ENCODE results near the gene VASN.

Gene VASN

DNA sequence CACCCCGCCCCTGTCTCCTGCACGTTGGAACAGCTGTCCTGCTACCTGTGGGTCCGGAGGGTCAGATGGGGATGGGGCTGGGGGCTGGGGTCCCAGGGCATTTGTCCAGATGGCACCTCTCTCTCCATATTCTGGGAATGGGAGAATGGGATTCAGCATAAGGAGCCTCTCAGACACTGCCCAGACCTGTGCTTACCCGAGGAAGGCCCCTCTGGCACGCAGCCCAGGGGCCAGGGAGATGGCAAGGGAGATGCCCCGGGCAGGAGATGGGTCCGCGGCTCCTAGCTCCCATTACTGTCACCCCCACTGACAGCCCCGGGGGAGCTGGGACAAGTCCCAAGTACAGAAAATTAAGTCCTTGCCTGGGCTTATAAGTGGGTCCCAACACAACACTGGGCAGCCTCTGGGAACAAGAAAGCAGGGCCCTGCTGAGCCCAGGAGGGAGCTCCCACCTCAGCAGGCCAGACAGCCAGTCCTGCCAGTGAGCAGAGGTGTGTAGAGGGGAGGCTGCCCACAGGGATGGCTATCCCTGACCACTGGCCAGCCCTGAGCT lies 1.8 kb downstream of the VASN start:
- no peak for DNase-seq

DNA sequence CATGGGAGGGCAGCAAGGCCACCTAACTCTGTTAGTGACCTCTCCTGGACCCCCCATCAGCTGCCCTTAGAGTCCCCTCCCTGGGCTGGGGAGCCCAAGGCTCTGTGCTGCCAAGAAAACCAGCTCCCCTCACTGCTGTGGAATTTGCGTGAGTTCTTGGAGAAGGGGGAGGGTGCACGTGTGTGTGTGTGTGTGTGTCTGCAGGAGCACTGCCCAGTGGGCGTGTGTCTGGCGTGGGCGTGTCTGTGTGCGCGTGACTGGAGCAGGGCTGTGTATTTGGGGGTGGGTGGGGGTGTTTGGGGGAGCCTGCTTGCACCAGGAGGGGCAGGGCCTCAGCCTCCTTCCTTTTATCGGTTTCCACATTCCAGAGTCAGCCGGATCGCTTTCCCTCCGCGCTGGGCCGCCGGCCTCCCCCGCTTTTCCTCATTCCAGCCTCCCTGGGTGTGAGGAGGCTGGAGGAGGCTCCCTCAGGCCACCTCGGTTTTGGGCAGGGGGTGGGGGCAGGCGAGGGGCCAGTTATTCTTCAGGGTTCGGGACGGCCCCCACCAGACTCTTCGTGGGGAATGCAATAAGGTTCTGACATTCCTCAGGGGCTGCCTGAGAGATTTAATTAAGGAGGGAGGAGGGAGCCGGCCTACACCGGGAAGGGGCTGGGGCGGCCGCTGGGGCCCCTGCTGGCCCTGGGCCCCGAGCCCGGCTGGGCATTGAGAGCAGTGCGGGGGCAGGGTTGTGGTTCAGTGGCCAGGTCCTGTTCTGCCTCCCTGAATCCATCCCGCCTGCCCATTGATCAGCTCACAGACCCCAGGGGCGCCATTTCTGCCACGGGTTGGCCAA lies 2.5 kb downstream of the VASN start:
- no peak for DNase-seq

GRCh38 chr16:4375717-4376116 lies 4.1 kb downstream of the VASN start:
- DNase-seq, result no peak

DNA sequence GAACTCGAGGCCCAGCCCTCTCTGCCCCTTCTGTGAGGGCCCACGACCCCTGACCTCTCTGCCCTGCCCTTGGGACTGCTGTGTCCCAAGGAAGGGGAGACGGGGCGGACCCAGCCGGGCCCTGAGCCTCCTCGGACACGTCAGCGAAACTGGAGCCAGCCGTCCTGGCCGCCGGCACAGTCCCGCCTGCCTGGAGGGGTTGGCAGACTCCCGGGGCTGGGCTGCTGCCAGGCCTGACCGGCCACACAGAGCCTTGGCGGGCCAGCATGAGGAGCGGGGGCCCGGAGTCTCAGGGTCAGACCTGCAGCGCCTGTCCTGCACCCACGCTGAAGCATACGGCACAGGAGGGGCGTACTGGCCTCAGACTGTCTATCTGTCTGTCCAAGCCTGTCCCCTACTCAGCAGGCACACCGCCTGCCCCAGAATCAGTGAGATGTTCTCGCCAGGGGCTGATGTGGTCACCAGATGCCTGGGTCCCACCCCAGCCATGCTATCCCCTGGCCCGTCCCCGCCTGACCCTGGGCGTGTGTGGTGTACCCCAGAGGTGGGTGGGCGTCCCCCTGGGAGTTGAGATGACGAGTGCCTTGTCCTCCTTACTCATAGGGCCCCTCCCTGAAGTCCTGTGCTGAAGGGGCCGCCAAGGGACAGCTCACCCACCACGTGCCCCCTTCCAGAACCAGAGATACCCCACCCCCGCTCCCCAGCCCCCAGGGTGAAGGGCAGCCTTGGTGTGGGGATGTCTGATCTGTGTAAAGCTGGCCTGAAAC lies 4.7 kb downstream of the VASN start:
- DNase-seq, result no peak

GRCh38 chr16:4376893-4377572 lies 5.4 kb downstream of the VASN start:
- DNase-seq, result no peak

DNA sequence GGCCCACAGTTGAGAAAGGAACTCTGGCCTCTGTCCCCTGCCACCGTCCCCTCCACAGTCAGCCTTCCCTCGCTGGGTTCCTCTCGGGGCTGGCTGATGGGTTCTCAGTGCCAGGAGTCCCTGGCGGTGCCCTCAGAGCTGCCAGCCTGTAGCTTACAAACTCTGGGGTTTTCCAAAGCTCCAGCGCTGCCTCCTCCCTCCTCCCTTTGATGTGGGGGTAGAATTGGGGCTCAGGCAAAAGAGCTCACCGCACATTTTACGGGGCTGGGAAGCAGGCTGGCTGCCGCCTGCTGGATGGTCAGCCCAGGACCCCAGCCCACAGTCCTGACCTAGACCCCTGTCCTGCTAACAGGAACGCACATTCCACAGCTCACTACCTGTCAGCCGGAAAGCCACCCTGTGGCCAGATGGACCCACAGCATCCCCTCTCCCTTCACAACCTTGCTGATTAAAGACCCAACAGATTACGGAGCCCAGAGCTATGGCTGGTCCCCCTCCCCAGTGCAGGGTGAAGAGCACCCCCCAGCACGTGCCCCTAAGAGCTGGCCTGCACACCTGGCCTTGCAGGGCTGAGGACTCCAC lies 6.0 kb downstream of the VASN start:
- DNase-seq, result no peak

DNA sequence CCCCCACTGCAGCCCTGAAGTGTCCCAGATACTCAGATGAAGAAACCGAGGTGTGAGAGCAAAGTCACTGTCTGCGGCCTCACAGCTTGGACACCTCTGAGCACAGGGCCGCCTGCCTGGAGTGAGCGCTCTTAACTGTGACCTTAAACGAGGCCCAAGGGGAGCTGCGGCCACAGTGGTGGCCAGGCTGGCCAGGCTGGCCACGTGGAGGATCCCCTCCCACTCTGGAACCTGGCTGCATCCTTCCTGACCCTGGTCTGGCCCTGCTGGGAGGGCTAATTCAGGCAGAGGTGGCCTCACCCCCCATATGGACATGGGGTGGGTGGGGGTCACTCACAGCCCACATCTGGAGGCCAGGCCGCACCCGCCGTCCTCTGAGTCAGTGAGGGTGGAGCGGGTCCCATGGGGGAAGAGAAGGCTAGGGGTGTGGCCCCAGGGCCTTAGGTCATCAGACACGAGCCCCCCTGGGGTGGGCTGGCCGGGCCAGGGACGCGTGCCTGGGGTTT lies 6.6 kb downstream of the VASN start:
- DNase-seq, result no peak

- DNase-seq, result no peak
These were observed 7.5 kb downstream of the VASN start for GRCh38 chr16:4378999-4379690.

DNA sequence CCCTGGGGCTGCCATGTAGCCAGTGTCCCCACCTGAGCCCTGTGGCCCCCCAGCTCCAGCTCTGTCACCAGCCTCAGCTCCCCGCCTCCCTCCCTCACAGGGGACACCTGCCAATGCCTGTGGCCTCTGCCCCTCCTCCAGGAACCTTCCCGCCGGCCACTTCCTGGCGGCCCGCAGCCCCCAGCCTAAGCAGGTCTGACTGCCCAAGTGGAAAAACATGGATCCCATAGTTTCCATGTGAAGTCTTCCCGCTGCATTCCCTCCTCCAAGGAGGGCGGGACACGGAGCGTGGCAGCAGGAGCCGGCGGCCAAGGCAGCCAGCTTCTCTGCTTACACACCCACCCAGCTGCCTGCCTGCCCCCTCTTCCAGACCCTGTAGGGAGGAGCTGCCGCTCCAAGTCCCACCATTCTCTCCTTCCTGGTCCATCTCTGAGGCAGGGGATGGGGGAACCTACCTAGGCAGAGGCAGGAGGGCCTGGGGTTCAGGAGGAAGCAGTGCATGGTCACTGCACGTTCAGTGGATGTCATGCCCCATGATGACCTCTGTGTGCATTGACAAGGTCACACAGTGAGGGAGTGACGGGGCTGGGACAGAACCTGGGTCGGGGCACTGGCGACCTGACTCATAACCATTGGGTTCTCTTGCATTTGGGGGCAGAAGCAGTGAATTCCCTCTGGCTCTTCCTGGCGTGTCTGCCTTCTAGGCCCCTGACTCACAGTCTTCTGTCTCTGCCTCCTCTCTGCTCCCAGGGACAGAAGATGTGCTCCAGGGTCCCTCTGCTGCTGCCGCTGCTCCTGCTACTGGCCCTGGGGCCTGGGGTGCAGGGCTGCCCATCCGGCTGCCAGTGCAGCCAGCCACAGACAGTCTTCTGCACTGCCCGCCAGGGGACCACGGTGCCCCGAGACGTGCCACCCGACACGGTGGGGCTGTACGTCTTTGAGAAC lies 8.7 kb downstream of the VASN start:
- no peak for DNase-seq

DNA sequence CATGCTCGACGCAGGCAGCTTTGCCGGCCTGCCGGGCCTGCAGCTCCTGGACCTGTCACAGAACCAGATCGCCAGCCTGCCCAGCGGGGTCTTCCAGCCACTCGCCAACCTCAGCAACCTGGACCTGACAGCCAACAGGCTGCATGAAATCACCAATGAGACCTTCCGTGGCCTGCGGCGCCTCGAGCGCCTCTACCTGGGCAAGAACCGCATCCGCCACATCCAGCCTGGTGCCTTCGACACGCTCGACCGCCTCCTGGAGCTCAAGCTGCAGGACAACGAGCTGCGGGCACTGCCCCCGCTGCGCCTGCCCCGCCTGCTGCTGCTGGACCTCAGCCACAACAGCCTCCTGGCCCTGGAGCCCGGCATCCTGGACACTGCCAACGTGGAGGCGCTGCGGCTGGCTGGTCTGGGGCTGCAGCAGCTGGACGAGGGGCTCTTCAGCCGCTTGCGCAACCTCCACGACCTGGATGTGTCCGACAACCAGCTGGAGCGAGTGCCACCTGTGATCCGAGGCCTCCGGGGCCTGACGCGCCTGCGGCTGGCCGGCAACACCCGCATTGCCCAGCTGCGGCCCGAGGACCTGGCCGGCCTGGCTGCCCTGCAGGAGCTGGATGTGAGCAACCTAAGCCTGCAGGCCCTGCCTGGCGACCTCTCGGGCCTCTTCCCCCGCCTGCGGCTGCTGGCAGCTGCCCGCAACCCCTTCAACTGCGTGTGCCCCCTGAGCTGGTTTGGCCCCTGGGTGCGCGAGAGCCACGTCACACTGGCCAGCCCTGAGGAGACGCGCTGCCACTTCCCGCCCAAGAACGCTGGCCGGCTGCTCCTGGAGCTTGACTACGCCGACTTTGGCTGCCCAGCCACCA lies 9.7 kb downstream of the VASN start:
- DNase-seq, result no peak

DNA sequence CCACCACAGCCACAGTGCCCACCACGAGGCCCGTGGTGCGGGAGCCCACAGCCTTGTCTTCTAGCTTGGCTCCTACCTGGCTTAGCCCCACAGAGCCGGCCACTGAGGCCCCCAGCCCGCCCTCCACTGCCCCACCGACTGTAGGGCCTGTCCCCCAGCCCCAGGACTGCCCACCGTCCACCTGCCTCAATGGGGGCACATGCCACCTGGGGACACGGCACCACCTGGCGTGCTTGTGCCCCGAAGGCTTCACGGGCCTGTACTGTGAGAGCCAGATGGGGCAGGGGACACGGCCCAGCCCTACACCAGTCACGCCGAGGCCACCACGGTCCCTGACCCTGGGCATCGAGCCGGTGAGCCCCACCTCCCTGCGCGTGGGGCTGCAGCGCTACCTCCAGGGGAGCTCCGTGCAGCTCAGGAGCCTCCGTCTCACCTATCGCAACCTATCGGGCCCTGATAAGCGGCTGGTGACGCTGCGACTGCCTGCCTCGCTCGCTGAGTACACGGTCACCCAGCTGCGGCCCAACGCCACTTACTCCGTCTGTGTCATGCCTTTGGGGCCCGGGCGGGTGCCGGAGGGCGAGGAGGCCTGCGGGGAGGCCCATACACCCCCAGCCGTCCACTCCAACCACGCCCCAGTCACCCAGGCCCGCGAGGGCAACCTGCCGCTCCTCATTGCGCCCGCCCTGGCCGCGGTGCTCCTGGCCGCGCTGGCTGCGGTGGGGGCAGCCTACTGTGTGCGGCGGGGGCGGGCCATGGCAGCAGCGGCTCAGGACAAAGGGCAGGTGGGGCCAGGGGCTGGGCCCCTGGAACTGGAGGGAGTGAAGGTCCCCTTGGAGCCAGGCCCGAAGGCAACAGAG lies 10.5 kb downstream of the VASN start:
- DNase-seq, result no peak

GRCh38 chr16:4382795-4383357 lies 11.2 kb downstream of the VASN start:
- no peak for DNase-seq

DNA sequence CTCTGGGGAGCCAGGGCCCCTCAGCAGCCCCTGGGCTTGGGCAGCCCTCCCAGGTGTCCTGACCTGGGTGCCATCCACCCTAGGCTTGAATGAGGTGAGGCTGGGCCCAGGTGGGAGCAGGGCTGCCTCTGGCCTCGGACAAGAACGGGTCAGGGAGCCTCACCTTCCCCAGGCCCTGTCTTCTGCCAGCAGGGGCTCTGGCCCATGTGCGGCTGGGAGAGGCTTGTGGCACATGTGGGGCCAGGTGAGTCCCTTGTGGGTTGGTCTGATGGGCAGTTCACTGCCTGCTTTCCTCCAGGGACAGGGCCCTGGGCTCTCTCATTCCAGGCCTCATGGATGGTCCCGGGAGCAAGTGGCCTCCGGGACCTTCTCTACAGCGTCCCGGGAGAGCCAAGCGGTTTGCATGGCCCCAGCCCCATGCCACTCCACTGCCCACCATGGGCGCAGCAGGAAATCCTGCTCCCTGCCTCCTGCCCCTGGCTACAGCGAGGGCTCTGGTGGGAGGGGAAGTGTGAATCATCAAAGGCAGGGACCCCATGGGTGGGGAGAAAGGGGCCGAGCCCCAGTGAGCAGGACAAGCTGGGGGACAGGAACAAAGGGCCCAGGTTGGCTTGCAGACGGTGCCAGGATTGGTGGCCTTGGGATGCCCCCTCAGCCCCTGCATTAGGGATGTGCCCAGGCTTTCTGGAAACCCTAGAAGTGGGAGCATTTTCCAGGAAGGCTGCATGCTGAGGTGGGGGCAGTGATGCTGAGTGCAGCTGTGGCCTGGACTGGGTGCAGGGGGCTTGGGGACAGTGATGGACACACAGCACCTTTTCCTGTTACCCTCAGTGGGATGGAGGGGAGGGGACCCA lies 12.2 kb downstream of the VASN start:
- DNase-seq, result no peak

GRCh38 chr16:4384509-4384942 lies 12.9 kb downstream of the VASN start:
- no peak for DNase-seq

DNA sequence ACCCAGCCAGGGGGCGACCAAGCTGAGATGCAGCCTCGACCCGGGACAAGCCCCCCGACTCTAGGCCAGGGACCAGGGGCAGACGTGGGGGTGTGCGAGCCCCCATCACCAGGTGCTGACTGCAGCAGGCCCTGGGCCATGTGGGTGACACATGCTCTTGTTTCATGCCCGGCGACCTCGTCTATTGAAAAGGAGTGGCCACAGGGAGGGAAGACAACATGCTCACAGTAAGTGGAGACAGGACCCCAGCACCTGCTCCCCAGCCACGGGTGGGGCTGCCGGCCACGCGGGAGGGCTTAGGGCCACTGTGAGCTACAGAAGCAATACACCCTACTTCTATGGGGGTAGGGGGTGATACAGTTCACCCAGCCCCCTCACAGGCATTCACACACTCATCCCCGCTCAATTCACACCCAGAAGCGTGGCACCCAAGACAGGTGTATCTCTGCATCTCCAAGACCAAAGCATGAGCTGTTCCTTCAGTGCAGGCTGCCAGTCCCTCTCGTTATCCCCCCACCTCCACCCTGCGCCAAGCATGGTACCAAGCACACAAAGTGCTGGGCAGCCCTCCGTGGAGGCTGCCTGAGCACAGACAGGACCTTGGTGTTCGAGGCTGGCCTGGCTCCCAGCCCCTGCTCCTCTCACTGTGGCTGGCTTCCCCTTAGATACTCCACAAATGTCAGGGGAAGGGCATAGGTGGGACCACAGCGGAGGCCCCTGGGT lies 13.6 kb downstream of the VASN start:
- DNase-seq, result no peak

DNA sequence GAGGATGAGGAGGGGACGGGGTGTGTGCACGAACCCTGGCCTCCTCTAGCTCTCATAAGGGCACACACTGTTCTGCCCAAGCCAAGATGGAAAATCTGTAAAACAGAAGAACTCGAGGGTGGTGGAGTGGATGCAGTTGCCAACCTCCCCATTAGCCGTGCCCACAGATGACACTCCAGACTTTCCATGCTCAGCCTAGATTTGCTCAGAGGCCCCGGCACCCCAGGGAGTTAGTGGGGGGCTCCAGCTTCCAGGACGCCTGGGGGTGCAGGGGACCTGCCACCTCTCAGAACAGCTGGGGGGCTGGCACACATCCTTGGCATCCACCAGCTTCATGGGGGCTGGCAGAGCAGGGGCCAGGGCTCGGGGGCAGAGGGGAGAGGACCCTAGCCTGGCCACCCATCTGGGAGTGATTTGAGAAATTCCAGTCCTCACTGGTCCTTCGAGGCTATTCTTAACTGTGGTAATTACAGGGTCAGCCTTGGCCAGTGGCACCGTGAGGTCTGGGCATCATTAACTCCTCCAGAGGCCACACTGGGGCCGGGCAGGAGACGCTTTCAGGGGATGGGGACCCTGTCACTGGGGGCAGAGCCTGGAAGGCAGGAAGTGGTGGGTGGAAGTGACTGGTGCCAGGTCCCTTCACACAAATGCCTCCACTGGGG lies 14.3 kb downstream of the VASN start:
- DNase-seq, result no peak
